Fibroblast of skin of abdomen (primary cell): ENCODE data around the gene ADARB2.

Source experiments
- DNase-seq: peaks from one replicate; pipeline ENCODE4 v3.0.0-alpha.2; 2013

Gene ADARB2

GRCh38 chr10:1380088-1380671 lies 357.1 kb downstream of the ADARB2 start:
- no peak for DNase-seq

- DNase-seq = no peak
Observed at GRCh38 chr10:1379601-1380000, 357.7 kb downstream of the ADARB2 start.

GRCh38 chr10:1378473-1378872 lies 358.9 kb downstream of the ADARB2 start:
- DNase-seq = no peak

- no peak for DNase-seq
Observed at GRCh38 chr10:1377740-1378397, 359.5 kb downstream of the ADARB2 start.

GRCh38 chr10:1377231-1377630 lies 360.1 kb downstream of the ADARB2 start:
- DNase-seq = no peak

- DNase-seq = no peak
Observed at GRCh38 chr10:1376384-1376945, 360.9 kb downstream of the ADARB2 start.

- DNase-seq = no peak
Observed at GRCh38 chr10:1375346-1376170, 361.8 kb downstream of the ADARB2 start.

- DNase-seq = no peak
Observed at GRCh38 chr10:1374511-1375345, 362.6 kb downstream of the ADARB2 start.

GRCh38 chr10:1373287-1373686 lies 364.0 kb downstream of the ADARB2 start:
- no peak for DNase-seq

- no peak for DNase-seq
Observed at GRCh38 chr10:1372212-1372611, 365.1 kb downstream of the ADARB2 start.

GRCh38 chr10:1370298-1370697 lies 367.0 kb downstream of the ADARB2 start:
- no peak for DNase-seq

- no peak for DNase-seq
Observed at GRCh38 chr10:1369665-1370064, 367.7 kb downstream of the ADARB2 start.

- DNase-seq = no peak
Observed at GRCh38 chr10:1369197-1369596, 368.1 kb downstream of the ADARB2 start.

- DNase-seq = peak; percentile 18
Observed at GRCh38 chr10:1368842-1369171, 368.5 kb downstream of the ADARB2 start.

- DNase-seq = no peak
Observed at GRCh38 chr10:1367938-1368841, 369.1 kb downstream of the ADARB2 start.

GRCh38 chr10:1366811-1367425 lies 370.4 kb downstream of the ADARB2 start:
- DNase-seq = no peak

- DNase-seq = no peak
Observed at GRCh38 chr10:1366322-1366691, 371.0 kb downstream of the ADARB2 start.

GRCh38 chr10:1365540-1366321 lies 371.6 kb downstream of the ADARB2 start:
- DNase-seq = no peak

- no peak for DNase-seq
Observed at GRCh38 chr10:1364151-1364910, 373.0 kb downstream of the ADARB2 start.
